GM04503 (cell line): Measurements from ENCODE around the gene VPS11.

Experiments
- DNase-seq: peaks from one replicate; pipeline ENCODE4 v3.0.0-alpha.2; 2012; ENCODE audit warnings: low read depth

The VPS11 gene

DNA sequence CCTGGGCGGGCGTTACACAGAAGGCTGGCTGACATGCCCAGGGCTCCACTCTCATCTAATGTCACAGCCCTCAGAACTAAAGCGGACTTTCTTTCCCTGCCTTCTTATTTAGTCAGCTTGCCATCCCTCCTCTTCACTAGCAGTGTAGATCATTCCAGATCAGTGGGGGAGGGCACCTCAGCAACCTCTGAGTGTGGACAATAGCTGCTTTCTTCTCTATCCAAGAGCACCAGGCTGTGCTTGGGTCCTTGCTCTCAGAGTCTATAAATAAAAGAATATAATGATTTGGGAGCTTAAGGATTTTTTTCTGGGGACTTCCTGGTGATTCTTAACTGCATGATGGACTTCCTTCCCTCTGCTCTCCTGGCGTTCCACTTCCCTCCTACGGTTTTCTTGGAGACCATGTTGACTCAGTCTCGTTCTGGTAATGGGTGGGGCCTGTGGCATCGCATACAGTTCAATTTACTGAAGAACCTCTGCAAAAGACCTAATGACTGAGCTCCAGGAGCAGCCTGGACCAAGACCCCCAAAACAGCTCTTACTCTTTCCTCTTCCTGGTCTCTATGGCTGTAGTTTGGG, 14.2 kb downstream of the VPS11 start:
- no peak for DNase-seq

DNA sequence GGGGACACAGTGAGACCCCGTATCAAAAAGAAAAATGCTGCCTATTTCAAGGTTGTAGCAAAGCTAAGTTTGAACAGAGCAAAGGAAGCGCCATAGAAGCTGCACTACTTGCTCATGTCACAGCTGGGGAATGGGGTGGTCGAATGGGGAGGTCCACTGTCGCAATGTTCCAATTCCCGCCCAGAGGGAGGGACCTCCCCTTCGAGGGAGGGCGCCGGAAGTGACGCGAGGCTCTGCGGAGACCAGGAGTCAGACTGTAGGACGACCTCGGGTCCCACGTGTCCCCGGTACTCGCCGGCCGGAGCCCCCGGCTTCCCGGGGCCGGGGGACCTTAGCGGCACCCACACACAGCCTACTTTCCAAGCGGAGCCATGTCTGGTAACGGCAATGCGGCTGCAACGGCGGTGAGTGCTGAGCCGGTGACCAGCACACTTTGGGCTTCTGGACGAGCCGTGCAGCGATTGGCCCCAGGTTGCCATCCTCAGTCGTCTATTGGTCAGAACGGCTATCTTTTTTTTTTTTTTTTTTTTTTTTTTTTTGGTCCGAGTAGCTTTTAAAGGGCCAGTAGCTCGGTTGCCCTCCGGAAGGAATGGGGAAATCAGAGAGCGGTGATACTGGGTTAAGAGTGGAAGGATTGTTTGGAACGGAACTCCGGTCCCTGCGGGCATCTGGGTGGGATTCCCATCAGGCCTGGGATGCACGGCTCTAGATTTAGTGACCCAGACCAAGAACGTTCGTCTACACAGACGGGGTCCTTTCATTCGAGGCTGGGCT, 17.2 kb downstream of the VPS11 start, which contains the start of gene HMBS:
HMBS (plus strand) TSS at position 219 of the 774 bp plus-strand sequence; CDS start at position 372, 153 bp downstream.
- peak; percentile 85 for DNase-seq

DNA sequence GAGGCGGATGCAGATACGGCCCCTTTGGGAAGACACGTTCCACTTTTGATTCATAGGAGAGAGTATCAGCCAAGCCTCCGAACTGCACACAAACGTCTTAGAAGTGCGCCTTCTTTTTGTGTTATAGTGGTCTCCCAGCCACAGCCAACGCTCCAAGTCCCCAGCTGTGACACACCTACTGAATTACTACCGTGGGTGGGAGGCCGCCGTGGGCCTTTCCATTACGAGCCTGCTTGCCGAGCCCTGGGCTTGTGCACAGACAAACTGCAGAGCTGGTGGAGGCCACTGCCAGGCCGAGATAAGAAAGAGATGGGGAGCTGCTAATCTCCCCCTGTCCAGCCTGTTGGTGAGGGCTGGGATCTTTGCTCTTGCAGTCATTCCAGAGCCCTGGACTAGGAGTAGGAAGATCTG, 17.8 kb downstream of the VPS11 start:
- DNase-seq, result no peak

DNA sequence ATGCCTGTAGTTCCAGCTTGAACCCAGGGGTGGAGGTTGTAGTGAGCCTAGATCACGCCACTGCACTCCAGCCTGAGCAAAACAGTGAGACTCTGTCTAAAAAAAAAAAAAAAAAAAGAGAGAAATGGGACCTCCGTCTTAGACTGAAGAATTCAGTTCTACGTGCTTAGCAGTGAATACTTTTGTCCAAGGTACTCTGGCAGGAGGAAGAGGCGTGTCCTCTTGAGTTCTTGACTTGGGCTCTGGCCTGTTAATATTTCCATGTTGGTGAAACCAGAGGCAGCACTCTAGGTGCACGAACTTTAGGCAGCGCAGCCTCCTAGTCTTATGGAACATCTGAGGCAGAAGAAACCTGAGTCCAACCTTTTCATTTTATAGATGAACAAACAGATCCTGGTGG, 19.5 kb downstream of the VPS11 start:
- DNase-seq, result no peak

DNA sequence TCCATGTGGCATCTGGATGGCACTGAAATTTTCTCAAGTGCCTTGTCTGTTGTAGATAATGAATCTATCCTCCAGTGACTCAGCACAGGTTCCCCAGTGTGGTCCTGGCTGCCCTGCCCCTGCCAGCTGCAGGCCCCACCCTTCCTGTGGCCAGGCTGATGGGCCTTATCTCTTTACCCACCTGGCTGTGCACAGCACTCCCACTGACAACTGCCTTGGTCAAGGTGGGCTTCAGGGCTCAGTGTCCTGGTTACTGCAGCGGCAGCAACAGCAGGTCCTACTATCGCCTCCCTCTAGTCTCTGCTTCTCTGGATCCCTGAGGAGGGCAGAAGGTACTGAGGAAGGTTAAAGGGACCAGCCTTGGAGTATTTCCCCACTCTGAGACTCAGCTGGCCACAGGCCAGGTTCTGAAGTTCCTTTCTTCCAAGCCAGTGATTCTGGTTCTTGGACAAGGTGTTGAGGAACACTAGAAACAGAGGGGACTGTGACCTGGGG, 20.2 kb downstream of the VPS11 start:
- no peak for DNase-seq

DNA sequence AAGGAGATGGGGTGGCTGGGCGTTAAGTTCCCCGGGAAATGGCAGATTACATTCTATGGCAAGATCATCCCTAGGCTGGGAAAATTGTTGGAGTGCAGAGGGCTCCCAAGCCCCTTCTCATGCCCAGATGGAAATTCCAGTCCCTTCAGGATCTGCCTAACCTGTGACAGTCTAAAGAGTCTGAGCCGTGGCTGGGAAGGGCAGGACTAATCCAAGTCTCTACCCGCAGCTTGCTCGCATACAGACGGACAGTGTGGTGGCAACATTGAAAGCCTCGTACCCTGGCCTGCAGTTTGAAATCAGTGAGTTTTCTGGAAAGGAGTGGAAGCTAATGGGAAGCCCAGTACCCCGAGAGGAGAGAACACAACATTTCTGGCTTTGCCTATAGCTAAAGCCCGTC, 20.8 kb downstream of the VPS11 start:
- no peak for DNase-seq

DNA sequence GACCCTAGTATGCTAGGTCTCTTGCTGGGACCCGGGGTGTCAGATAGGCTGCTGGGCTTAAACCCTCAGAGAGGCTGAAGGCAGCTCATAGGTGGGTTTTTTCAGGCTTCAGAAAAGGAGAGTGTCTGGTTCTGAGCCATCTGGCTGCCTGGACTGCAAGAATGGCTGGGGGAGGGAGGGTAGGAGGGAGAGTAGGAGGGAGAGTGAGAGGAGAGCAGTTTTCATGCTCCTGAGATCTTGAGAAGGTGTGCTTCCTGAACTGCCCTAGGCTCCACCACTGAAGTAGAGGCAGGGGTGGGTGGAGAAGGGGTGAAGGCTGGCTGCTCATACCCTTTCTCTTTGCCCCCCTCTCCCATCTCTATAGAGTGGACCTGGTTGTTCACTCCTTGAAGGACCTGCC, 21.7 kb downstream of the VPS11 start:
- DNase-seq, result no peak

DNA sequence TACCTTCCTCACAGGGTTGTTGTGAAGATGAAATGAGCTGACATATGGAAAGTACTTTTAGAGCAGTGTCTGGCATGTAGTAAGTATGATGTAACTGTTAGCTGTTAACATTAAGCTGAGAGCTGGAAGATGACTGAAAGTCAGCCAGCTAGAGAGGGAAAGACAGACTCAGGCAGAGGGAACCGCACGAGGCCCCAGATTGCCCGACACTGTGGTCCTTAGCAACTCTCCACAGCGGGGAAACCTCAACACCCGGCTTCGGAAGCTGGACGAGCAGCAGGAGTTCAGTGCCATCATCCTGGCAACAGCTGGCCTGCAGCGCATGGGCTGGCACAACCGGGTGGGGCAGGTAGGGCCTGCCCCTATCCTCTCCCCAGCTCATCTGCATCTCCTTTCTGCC, 23.6 kb downstream of the VPS11 start:
- DNase-seq, result no peak

DNA sequence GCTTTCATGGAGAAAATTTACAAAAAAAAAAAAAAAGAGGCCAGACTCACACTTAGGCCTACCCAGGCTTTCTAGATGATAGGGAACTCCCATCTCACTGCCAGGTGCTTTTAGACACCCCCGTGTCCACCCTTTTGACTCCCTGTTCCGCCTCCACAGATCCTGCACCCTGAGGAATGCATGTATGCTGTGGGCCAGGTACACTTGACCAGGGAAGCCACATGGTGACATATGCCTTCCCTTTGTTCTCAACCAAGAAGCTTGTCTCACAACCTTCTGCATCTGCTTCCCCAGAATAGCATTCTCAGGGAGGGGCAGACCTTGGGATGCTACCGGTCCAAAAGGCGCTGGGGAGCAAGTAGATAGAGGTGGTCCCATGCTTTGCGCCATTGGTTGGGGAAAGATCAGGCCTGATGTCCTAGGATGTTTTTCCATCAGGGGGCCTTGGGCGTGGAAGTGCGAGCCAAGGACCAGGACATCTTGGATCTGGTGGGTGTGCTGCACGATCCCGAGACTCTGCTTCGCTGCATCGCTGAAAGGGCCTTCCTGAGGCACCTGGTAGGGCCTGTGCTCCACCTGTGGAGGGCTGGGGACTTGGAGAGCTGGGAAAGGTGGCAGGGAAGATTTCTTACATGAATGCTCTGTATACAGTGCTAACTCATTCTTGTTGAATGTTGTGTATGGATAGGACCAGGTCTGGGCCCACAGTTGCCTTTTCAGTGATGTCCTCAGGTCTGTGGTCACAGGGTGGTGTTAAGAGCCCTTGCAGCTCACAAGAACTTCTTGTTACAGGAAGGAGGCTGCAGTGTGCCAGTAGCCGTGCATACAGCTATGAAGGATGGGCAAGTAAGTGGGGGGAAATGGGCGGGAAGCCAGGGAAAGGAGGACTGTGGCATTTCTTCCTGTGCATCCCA, 24.6 kb downstream of the VPS11 start:
- DNase-seq, result no peak

DNA sequence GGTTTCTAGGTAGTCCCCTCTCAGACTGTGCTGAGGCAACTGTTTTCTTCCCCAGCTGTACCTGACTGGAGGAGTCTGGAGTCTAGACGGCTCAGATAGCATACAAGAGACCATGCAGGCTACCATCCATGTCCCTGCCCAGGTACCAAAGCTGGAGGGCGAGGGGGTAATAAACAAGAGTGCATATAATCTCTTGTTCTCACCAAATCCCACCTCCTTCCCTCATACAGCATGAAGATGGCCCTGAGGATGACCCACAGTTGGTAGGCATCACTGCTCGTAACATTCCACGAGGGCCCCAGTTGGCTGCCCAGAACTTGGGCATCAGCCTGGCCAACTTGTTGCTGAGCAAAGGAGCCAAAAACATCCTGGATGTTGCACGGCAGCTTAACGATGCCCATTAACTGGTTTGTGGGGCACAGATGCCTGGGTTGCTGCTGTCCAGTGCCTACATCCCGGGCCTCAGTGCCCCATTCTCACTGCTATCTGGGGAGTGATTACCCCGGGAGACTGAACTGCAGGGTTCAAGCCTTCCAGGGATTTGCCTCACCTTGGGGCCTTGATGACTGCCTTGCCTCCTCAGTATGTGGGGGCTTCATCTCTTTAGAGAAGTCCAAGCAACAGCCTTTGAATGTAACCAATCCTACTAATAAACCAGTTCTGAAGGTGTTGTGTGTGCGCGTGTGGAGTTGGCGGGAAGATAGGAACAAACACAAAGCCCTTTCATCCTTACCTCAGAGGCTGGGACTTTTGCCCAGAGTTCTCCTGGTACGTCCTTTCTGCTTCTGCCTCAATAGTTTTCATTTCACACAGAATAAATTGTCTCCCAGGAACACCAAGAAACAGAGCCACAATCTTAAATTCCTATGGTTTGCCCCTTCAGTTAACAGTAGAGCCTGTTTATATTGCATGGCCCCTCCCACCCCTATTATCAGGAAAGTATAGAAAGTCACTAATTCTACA, 25.5 kb downstream of the VPS11 start:
- no peak for DNase-seq

DNA sequence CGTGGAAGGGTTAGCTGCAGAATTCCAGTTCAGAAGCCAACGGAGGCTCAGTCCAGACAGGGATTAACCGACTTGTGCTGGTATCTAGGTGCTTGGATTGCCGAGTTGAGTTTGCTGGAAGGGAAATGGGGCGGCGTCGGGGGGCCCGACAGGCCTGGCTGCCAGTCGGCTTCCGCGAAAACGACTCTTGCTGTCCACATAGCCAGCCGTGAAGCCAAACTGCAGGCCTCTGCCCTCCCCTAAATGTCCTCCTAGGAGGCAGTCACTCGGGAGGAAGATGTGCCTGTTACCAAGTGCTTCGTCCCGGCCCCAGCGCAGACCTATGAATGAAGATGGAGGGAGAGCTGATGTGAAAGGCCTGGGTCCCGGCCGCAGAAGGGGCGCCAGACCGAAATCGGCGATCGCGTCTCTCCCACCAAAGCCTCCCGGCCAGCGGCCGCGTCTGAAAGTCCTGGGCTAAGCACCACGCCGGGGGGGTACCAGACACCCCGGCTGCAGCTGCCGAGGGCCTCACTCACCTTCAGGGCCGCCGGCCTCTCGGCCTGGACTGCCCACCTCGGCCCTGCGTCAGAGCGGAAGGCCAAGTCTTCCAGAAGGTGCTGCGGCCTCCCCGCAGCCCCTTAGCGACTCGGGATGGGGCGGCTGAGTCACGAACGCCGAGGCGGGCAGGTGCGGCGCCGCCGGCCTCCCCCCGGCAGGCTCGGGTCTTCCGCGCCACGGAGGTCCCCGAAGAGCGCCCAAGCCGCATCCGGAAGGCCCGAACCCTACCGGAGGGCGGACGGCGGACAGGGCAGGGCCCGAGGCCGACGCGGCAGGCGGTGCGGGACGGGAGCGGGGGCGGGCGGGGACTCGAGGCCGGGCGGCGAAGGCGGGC, 26.6 kb downstream of the VPS11 start:
- DNase-seq, result no peak

DNA sequence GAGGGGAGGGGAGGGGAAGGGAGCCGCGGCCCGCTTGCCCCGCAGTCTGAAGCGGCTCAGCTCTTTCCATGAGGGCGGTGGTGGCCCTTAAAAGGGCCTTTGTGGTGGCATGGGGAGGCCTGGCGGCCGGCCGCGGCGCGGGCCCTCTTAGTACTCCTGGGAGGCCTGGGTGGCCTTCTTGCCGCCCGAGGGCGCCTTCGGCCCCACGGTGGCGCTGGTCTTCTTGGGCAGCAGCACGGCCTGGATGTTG, 27.1 kb downstream of the VPS11 start:
- DNase-seq, result peak; percentile 49

DNA sequence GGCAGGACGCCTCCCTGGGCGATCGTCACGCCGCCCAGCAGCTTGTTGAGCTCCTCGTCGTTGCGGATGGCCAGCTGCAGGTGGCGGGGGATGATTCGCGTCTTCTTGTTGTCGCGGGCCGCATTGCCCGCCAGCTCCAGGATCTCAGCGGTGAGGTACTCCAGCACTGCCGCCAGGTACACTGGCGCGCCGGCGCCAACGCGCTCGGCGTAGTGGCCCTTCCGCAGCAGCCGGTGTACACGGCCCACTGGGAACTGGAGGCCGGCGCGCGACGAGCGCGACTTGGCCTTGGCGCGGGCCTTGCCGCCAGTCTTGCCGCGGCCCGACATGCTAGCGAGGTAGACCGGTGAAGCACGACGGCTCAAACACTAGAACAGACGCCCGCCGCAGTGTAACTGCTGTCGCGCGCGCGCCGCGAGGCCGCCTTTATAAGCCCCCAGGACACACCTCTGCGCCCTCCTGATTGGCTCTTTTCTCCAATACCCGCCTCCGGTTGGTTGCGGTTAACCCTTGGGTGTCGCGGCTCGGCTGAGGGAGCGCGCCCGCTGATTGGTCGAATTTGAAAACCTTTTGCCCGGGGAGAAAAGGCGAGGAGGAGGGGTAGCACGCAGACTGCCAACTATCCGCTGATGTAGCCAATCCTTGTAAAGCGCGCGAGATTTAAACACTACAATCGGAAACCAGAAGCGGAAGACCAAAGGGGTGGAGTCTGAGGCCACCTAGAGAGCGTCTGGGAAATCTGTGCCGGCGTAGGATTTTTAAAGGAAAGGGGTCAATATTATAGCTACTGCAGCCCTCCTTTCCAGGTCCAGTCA, 27.7 kb downstream of the VPS11 start:
- DNase-seq, result peak; percentile 93

DNA sequence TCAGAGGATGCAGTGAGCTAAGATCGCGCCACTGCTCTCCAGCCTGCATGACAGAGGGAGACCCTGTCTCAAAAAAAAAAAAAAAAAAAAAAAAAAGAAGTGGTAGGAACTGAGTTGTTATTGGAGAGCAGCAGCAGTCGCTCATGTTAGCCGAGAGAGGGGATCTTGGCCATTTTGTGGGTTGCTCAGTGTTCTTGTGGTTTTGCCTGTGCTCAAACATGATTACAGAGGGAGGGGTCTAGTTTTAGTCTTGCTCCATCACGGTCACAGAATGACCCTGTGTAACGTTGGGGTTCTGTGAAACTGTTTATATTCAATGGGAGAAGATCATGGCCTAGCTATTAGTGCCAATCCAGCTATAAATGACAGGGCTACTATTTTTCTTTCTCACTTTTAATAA, 32.1 kb downstream of the VPS11 start:
- DNase-seq, result no peak

DNA sequence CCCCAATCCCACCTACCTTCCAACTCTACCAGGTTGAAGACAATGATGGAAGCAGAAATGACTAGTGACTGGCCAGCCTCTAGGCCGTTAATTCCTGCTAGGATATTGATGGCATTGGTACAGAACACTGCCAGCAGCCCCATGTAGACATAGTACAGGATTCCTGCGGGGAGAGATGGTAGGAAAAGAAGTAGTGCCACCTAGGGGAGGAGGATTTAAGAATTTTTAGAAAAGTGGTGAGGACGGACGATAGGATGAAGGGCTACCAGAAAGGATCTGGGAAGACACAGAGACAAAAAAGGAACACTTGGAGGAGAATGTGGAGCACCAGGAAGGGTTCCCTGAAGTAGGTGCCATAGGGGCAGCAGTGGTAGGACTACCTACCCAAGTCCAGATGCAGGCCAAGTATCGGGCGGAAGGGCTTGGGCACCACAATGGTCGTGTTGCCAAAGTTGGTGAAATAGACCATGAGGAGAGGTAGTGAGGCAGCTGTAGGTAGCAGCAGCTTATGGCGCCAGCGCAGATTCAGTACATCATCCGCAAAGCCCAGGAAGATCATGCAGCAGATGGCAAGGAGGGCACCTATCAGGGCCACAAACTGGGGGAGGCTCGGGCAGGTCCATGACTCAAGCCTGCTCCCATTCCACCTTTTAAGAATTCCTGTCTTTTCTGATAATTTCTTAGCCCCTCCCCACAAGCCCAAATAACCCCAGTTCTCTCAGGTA, 32.8 kb downstream of the VPS11 start:
- DNase-seq, result no peak

DNA sequence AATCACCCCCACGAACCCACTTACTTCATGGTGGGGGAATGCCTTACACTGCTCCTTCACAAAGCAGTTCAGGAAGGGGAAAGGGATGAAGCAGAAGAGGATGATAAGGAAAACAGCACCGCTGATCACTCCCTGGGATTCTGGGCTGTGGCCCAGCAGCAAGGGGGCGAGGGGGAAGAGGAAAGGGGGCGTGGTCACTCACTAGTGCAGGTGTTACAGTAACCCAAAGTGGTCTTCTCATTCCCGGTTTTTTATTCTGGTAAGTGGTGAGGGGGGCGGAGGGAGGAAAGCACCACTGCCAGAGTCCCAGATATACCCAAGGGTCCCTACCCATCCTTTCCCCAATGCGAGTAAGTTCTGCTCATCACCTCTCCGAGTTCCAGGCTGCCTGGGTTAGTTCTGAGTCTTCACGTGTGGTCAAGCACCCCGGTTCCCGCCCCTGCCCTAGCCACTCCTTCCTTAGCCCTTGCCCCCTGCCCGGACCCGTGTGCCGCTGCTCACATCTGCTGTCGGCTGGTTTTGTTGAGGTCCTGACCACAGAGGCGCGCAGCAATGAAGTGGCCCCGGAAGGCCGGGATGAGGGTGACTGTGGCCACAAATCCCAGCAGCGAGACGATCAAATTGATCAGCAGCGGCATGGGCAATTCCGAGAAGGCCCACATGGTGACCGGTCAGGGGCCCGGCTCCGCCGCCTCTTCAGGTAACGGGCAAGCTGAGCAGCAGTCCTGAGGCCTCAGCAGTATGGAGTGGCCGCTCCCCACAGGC, 33.6 kb downstream of the VPS11 start:
- no peak for DNase-seq

DNA sequence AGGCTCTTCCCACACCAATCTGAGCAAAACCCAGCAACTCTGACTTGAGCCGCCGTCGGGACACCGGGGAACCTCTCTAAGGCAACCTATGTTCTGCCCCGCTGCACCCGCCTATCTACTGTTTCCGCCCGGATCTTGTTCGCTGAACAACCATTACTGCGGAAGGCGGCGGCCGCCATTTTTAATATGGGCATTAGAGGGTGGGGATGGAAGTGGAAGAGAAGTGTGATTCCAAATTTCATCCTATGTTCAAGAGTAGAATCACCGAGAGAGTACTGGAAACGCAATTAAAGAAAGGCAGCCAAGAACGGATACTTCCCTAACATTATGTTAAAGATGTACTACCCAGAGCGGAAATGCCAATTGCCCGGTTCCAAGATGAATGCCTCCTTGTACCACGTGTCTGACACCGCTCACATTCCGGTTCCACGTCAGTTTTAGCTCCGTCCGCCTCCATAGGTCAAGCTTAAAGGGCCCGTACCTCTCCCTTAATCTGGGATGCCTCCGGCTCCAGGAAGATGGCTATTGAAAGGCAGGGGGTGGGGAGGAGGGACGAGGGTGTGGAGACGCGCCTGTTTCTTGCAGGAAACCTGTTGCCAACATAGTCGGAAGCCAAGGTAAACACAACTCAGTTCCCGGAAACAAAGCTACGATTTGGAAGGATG, 34.3 kb downstream of the VPS11 start, which contains the start of gene DPAGT1:
DPAGT1 (minus strand) TSS at position 95 of the 665 bp plus-strand sequence. CDS start 198 bp downstream, outside the sequence.
- peak; percentile 88 for DNase-seq
